DND-41 (cell line): Measurements from ENCODE around the gene OBP2B.

ENCODE experiments used
- CTCF ChIP-seq: IDR thresholded peaks from 2 replicates; pipeline ENCODE4 v1.5.1; 2012; ENCODE audit warnings: borderline replicate concordance, low read length, moderate library complexity, mild to moderate bottlenecking; ENCODE audit not compliant: poor library complexity, severe bottlenecking; ENCODE audit errors: extremely low read depth
- EZH2 ChIP-seq: IDR thresholded peaks from 3 replicates; pipeline ENCODE4 v1.6.1; 2012; ENCODE audit warnings: borderline replicate concordance, low read depth, mild to moderate bottlenecking, moderate library complexity, low read length, inconsistent platforms; ENCODE audit not compliant: severe bottlenecking

GRCh38 chr9:133171161-133171961 is 37.7 kb downstream of the OBP2B start:
- no peak for TF ChIP-seq CTCF
- no peak for TF ChIP-seq EZH2
